ENCODE results near the gene IL17C. TPM values are rescaled to one million over a fixed set of nuclear protein-coding genes. Genes with fewer than 3 reads are reported as not detected.

The IL17C gene
- total and polyA plus RNA-seq, 10 of the 15 experiments (the other 5 are each of a cell fraction or from before 2014, with no cell fraction given): not detected

GRCh38 chr16:88649924-88650748, 11.8 kb downstream of the IL17C start:
- ChIA-PET RAD21 (ENCODE audit: unreplicated experiment) (interaction anchor here (0.5 to 1.7 kb wide), 3 partner anchors 12 to 256 kb away, joined by 3 to 6 read pairs (median 6); partner anchors contain the start of gene IL17C), CTCF (interaction anchor here (0.5 to 1.9 kb wide), 5 partner anchors 17 to 52 kb away, joined by 3 to 5 read pairs (median 3); no protein-coding TSS in a partner anchor), POLR2A (interaction anchor here (0.5 to 2.6 kb wide), 10 partner anchors 11 to 160 kb away, joined by 3 to 15 read pairs (median 5); partner anchors contain the start of gene MVD), SMC1A (ENCODE audit: uncharacterized antibody, unreplicated experiment) (interaction anchor here (1.1 to 1.3 kb wide), 2 partner anchors 17 to 55 kb away, joined by 3 to 4 read pairs; no protein-coding TSS in a partner anchor)
- BruUV-seq (replicated peaks): TSS peak; percentile 63
- H3K4me2 ChIP-seq (ENCODE audit: control insufficient read depth, insufficient read depth): peak overlapping the region; percentile 75
- H3K4me3 ChIP-seq: peak overlapping the region; percentile 98
- no peaks in the 10 kb centered on the region for H3K27me3 ChIP-seq (replicated peaks in 1 of 2; ENCODE audit: control insufficient read depth in 2 of 2, insufficient read depth in 2 of 2, low read length in 1 of 2)
- intact Hi-C loops (cut with micrococcal nuclease; ENCODE audit: unreplicated experiment) (loop anchor here (2.0 to 5.0 kb wide), 3 partner anchors 31 to 162 kb away; partner anchors contain the start of genes APRT, CTU2 and RNF166), in situ Hi-C loops (cut with MboI) (no loop called here)
- H3K9ac ChIP-seq (ENCODE audit: control insufficient read depth, insufficient read depth, low read length): peak overlapping the region; percentile 87
- peaks cover 5% of the 10 kb centered on the region; the same call in 1 of the 2 replicates for H4K20me1 ChIP-seq (ENCODE audit: control insufficient read depth, insufficient read depth)
- no peak overlapping the region for H2AFZ ChIP-seq (ENCODE audit: control insufficient read depth, low read depth, low read length)
- ATAC-seq: peak; percentile 38
- WGBS (ENCODE audit: insufficient coverage, insufficient replicate concordance, low lambda C conversion rate, missing lambda C conversion rate): 2% methylated on average over 27 of the region's 37 CpGs
- DNase-seq (ENCODE audit: low read depth, low spot score): no peak
- peak overlapping the region; percentile 96 for H3K27ac ChIP-seq (ENCODE audit: control insufficient read depth, insufficient read depth)
- peaks cover 22% of the 10 kb centered on the region for H3K4me1 ChIP-seq (ENCODE audit: control insufficient read depth, insufficient read depth, low read length)
- H3K9me3 ChIP-seq (replicated peaks; ENCODE audit: control insufficient read depth, insufficient read depth, low read length): no peaks in the 10 kb centered on the region
- FAIRE-seq: peak; percentile 69
- peaks cover 36% of the 10 kb centered on the region for H3K79me2 ChIP-seq (ENCODE audit: control insufficient read depth, insufficient read depth, low read length)
- peaks cover 0 to 8% of the 10 kb centered on the region in 2 experiments for H3K36me3 ChIP-seq (ENCODE audit: control insufficient read depth in 2 of 2, insufficient read depth in 2 of 2, low read length in 1 of 2)
- TF ChIP-seq HDAC2 (IDR thresholded peaks at IDR 0.05) (no peak), TCF3 (IDR thresholded peaks at IDR 0.05; ENCODE audit: borderline replicate concordance, insufficient read depth, low read depth, low read length) (no peak), GABPA (IDR thresholded peaks at IDR 0.05; ENCODE audit: low read depth) (no peak; the same call in 1 of the 2 replicates), HSF1 (IDR thresholded peaks at IDR 0.05; ENCODE audit: low read depth, low read length) (no peak), CEBPZ (IDR thresholded peaks at IDR 0.05; ENCODE audit: low read depth, low read length) (no peak), MTA3 (IDR thresholded peaks at IDR 0.05; ENCODE audit: borderline replicate concordance, low read length) (no peak; the same call in 1 of the 2 replicates), BCL11A (IDR thresholded peaks at IDR 0.05; ENCODE audit: low read depth, low read length) (no peak), SMAD1 (IDR thresholded peaks at IDR 0.05; ENCODE audit: low read depth, partially characterized antibody) (no peak), ZNF274 (IDR thresholded peaks at IDR 0.05; ENCODE audit: insufficient read depth, insufficient read length) (no peak), MXI1 (IDR thresholded peaks at IDR 0.05; ENCODE audit: low read depth, low read length) (peak; percentile 53; the same call in 1 of the 2 replicates), REST (IDR thresholded peaks at IDR 0.05; ENCODE audit: low read depth, low read length) (no peak), MYC (IDR thresholded peaks at IDR 0.05; ENCODE audit: insufficient read depth, insufficient read length, insufficient replicate concordance, low read length, severe bottlenecking) (no peak), BHLHE40 (IDR thresholded peaks at IDR 0.05; ENCODE audit: borderline replicate concordance in 1 of 2, low read depth in 2 of 2, low read length in 1 of 2) (no peak; a peak in 1 of 4 replicates)
